ENCODE measurements around the gene C4orf50. TPM values are rescaled to one million over a fixed set of nuclear protein-coding genes. Genes with fewer than 3 reads are reported as not detected.

C4orf50 gene
- total RNA-seq, 1 experiment from 2014 or later = 0.17 TPM

GRCh38 chr4:5968246-5968645 lies 50.0 kb downstream of the C4orf50 start:
- H3K4me2 ChIP-seq (ENCODE audit: insufficient read depth, insufficient read length, low read length) = no peak overlapping the region

More at GRCh38 chr4:5968246-5968645, 50.0 kb downstream of the C4orf50 start:
- Histone ChIP-seq H2AFZ (ENCODE audit: low read length) (no peak overlapping the region), H4K91ac (ENCODE audit: insufficient read length, low read depth, low read length) (no peak overlapping the region), H3K4me1 (ENCODE audit: insufficient read depth, low read length) (no peaks in the 10 kb centered on the region), H3K56ac (ENCODE audit: insufficient read length, low read depth, low read length) (no peak overlapping the region), H3K27me3 (ENCODE audit: insufficient read depth, low read length) (no peaks in the 10 kb centered on the region), H3K23me2 (ENCODE audit: insufficient read length, low read depth, low read length, poor library complexity, severe bottlenecking) (no peaks in the 10 kb centered on the region), H3K79me1 (ENCODE audit: insufficient read depth, low read depth, low read length, poor library complexity, severe bottlenecking) (no peaks in the 10 kb centered on the region), H2BK5ac (ENCODE audit: insufficient read length, low read length) (no peak overlapping the region), H2BK12ac (ENCODE audit: insufficient read length, low read depth, low read length) (no peak overlapping the region), H3T11ph (ENCODE audit: low read length) (no peak overlapping the region), H2BK20ac (ENCODE audit: low read depth, low read length, poor library complexity, severe bottlenecking) (no peak overlapping the region), H2BK120ac (ENCODE audit: low read depth, low read length, poor library complexity, severe bottlenecking) (no peak overlapping the region), H2AK5ac (ENCODE audit: insufficient read length, low read length) (no peak overlapping the region), H3K9ac (ENCODE audit: extremely low read depth, insufficient read length, low read length) (no peak overlapping the region), H4K8ac (replicated peaks; ENCODE audit: insufficient read length, low read depth, low read length) (no peak overlapping the region), H3K79me2 (ENCODE audit: insufficient read depth, low read length) (no peaks in the 10 kb centered on the region), H3K18ac (ENCODE audit: insufficient read length, low read depth, low read length) (no peak overlapping the region), H4K5ac (ENCODE audit: insufficient read length, low read depth, low read length) (no peak overlapping the region), H3K23ac (ENCODE audit: insufficient read length, low read depth, low read length) (no peak overlapping the region), H4K20me1 (ENCODE audit: control insufficient read depth, insufficient read depth, insufficient read length) (no peaks in the 10 kb centered on the region), H3K4ac (ENCODE audit: low read depth, low read length) (no peak overlapping the region), H2BK15ac (ENCODE audit: low read depth, low read length) (no peak overlapping the region), H3K14ac (ENCODE audit: insufficient read depth, low read length) (no peak overlapping the region), H3K27ac (ENCODE audit: insufficient read length, low read depth, low read length) (no peak overlapping the region), H3K9me3 (ENCODE audit: control insufficient read depth, low read depth, low read length) (no peaks in the 10 kb centered on the region)
- H3K9me3 Mint-ChIP-seq = no peaks in the 10 kb centered on the region; a peak in 1 of 5 replicates
- WGBS (ENCODE audit: extremely low coverage, insufficient read length, low lambda C conversion rate) = no CpG with 5 or more reads among the region's 10 CpGs
- no peak for TF ChIP-seq CTCF (conservative IDR thresholded peaks at IDR 0.05)
- DNase-seq = no peak
- H3K4me1 Mint-ChIP-seq = peaks cover 22 to 31% of the 10 kb centered on the region in 2 experiments
- no peak overlapping the region for H3K4me3 Mint-ChIP-seq
- no peak overlapping the region for H3K27ac Mint-ChIP-seq
- peaks cover 22% of the 10 kb centered on the region for H3K27me3 Mint-ChIP-seq (ENCODE audit: low read depth)
- H3K36me3 Mint-ChIP-seq (ENCODE audit: insufficient read depth in 1 of 3, low read depth in 3 of 3) = no peaks in the 10 kb centered on the region

Data from H9 (cell line).